Tibial artery (tissue), 4 donors: ENCODE data around the gene RAP1GAP2.

Experiments
- DNase-seq, 2 donors: peaks; one replicate each; pipeline ENCODE4 v3.0.0-alpha.2; 2019
- H3K27ac ChIP-seq, 2 donors: fragments of 200-600 bp; sonication (generic) in 1 of 2; 1 replicate in 1 of 2; 2 replicates in 1 of 2; pipeline ENCODE4 v1.5.1; 2018 to 2019; ENCODE audit warnings: mild to moderate bottlenecking in 1 of 2
- H3K27me3 ChIP-seq, 2 donors: fragments of 200-600 bp; sonication (generic) in 1 of 2; one replicate each; pipeline versions ENCODE4 v1.5.1 to v1.6.0; 2016 to 2019
- H3K36me3 ChIP-seq, 3 donors: fragments of 200-600 bp; sonication (generic) in 2 of 3; one replicate each; pipeline ENCODE4 v1.5.1; 2016 to 2019; ENCODE audit warnings: mild to moderate bottlenecking in 2 of 3
- H3K4me1 ChIP-seq, 4 donors: fragments of 200-600 bp; sonication (generic) in 2 of 4; 1 replicate in 3 of 4; 2 replicates in 1 of 4; pipeline ENCODE4 v1.5.1; 2016 to 2019
- H3K4me3 ChIP-seq, 2 donors: fragments of 200-600 bp; sonication (generic) in 1 of 2; 1 replicate in 1 of 2; 2 replicates in 1 of 2; pipeline ENCODE4 v1.5.1; 2018 to 2019; ENCODE audit warnings: mild to moderate bottlenecking in 2 of 2
- H3K9me3 ChIP-seq, 3 donors: fragments of 200-600 bp; sonication (generic) in 1 of 3; one replicate each; pipeline ENCODE4 v1.5.1; 2016 to 2019
- intact Hi-C: fragments of 100-400 bp; cut with DNase I; formaldehyde crosslinking; loops from one replicate; pipeline ENCODE4 v1.15.0; 2023; ENCODE audit warnings: low total_unique reads
- TF ChIP-seq, protein P1 (sequence below), 2 experiments: fragments of 200-600 bp in 1 of 2; fragments of 450-650 bp in 1 of 2; IDR thresholded peaks; one replicate each; pipeline ENCODE4 v1.5.1; 2017 to 2019; ENCODE audit warnings: antibody characterized with exemption in 2 of 2, mild to moderate bottlenecking in 1 of 2, moderate library complexity in 1 of 2

RAP1GAP2 gene

DNA sequence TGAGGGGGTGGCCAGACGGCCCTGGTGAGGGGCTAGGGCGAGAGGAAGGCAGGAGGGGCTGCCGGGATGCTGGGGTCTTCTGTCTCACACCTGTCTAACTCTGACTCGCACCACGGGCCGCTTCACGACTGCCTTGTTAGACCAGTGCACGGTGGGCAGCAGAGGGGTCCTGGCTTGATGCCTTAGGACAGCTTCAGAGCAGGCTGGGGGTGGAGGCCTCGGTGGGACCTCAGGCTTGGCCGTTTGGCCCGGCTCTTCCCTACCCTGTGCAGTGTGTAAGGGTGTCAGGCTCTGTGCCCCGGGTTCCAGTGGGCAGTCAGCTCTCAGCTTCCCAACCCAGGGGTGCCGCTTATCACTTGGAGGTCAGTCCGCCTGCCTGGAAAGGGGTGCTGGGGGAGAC lies 166.5 kb downstream of the RAP1GAP2 start:
- H3K4me1 ChIP-seq: peaks cover 0 to 4% (median 0%) of the 10 kb centered on the region in 4 donors
- no peaks in the 10 kb centered on the region for H3K9me3 ChIP-seq
- no peak overlapping the region for H3K27ac ChIP-seq
- peak in 1 of 2 donors; percentile 62 for DNase-seq
- H3K36me3 ChIP-seq: peaks cover 0 to 3% (median 0%) of the 10 kb centered on the region in 3 donors
- intact Hi-C loops: no loop called here
- no peak overlapping the region for H3K4me3 ChIP-seq
- H3K27me3 ChIP-seq: no peaks in the 10 kb centered on the region
- TF ChIP-seq, protein P1, sequence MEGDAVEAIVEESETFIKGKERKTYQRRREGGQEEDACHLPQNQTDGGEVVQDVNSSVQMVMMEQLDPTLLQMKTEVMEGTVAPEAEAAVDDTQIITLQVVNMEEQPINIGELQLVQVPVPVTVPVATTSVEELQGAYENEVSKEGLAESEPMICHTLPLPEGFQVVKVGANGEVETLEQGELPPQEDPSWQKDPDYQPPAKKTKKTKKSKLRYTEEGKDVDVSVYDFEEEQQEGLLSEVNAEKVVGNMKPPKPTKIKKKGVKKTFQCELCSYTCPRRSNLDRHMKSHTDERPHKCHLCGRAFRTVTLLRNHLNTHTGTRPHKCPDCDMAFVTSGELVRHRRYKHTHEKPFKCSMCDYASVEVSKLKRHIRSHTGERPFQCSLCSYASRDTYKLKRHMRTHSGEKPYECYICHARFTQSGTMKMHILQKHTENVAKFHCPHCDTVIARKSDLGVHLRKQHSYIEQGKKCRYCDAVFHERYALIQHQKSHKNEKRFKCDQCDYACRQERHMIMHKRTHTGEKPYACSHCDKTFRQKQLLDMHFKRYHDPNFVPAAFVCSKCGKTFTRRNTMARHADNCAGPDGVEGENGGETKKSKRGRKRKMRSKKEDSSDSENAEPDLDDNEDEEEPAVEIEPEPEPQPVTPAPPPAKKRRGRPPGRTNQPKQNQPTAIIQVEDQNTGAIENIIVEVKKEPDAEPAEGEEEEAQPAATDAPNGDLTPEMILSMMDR (IDR thresholded peaks at IDR 0.05): no peak

DNA sequence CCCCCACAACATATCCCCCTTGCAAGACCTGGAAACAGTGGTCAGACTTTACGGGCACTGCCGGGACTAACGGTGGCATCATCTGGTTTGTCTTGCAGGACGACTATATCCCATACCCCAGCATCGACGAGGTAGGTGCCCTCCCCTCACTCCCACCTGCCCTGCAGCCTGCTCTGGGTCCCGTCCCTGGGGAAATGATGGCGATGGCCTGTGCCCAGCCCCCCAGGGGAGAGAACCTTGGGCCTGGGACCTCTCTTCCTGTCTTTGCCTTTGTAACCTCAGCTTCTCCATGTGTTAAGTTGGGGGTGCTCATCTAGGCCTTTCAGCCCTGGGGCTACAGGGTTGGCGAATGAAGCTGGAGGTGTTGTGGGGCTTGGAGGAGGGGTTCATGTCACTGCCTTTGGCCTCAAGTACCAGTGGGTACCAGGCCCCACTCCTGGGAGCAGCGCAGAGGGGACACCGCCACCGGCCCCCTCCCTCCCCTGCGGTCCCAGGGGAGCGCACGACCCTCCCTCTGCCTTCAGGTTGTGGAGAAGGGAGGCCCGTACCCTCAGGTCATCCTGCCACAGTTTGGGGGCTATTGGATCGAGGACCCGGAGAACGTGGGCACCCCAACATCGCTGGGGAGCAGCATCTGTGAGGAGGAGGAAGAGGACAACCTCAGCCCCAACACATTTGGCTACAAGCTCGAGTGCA lies 167.2 kb downstream of the RAP1GAP2 start:
- Histone ChIP-seq H3K36me3 (peaks cover 0 to 3% (median 0%) of the 10 kb centered on the region in 3 donors), H3K4me3 (no peak overlapping the region), H3K9me3 (no peaks in the 10 kb centered on the region), H3K27ac (no peak overlapping the region), H3K4me1 (peaks cover 0 to 4% (median 0%) of the 10 kb centered on the region in 4 donors), H3K27me3 (no peaks in the 10 kb centered on the region)
- DNase-seq: peak in 1 of 2 donors; percentile 39
- TF ChIP-seq, protein P1 (IDR thresholded peaks at IDR 0.05): no peak
- intact Hi-C loops: no loop called here

DNA sequence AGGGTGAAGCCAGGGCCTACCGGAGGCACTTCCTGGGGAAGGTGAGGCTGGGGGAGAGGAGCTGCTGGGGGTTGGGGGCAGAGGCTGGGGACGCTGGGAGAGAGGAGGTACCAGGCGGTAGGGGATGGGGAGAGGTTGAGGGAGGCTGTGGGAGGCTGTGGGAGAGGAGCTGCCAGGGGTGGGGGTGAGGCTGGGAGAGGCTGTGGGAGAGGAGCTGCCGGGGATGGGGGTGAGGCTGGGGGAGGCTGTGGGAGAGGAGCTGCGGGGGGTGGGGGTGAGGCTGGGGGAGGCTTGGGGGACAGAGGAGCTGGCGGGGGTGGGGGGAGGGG lies 167.8 kb downstream of the RAP1GAP2 start:
- Histone ChIP-seq H3K4me3 (no peak overlapping the region), H3K27me3 (no peaks in the 10 kb centered on the region), H3K36me3 (peaks cover 0 to 3% (median 0%) of the 10 kb centered on the region in 3 donors), H3K9me3 (no peaks in the 10 kb centered on the region), H3K4me1 (peaks cover 0 to 4% (median 0%) of the 10 kb centered on the region in 4 donors), H3K27ac (no peak overlapping the region)
- peak in 1 of 2 donors; percentile 50 for DNase-seq
- intact Hi-C loops: no loop called here
- TF ChIP-seq, protein P1 (IDR thresholded peaks at IDR 0.05): no peak

DNA sequence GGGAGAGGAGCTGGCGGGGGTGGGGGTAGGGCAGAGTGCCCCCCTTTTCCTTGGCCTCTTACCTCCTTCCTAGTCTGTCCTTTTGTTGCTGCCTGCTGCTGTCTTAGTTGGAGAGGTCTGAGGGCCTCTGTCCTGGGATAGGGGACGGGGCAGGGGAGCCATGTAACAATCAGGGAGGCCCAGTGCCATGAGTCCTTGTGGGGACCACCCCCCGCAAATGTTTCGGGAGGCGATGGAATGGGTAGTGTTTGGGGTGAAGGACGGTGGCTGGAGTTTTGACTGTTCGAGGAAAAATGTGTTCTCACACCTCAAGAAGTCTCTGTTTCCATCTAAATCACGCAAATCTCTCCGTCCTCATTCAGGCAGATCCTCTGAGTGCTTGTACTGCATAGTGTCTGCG lies 168.1 kb downstream of the RAP1GAP2 start:
- Histone ChIP-seq H3K4me3 (no peak overlapping the region), H3K4me1 (peaks cover 0 to 4% (median 0%) of the 10 kb centered on the region in 4 donors), H3K36me3 (peaks cover 0 to 3% (median 0%) of the 10 kb centered on the region in 3 donors), H3K27ac (no peak overlapping the region), H3K27me3 (no peaks in the 10 kb centered on the region), H3K9me3 (no peaks in the 10 kb centered on the region)
- DNase-seq: peak in 1 of 2 donors; percentile 29
- intact Hi-C loops: no loop called here
- TF ChIP-seq, protein P1 (IDR thresholded peaks at IDR 0.05): no peak

DNA sequence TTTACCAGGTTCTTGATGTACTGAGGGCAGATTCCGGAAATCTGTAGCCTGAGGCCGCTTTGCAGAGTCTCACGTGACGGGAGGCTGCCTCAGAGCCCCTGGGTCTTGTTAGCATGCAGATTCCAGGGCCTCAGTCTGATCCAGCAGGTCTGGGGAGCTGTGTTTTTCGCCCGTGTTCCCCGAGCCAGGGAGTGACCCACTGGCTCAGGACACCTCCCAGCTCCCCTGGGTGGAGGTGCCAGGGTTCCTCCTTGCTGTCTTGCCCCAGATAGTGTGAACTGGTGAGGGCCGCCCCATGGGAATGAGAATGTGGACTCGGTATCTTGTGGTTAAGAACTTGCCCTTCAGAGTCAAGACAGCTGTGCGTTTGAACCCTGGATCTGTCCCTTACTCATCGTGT lies 168.6 kb downstream of the RAP1GAP2 start:
- Histone ChIP-seq H3K4me3 (no peak overlapping the region), H3K4me1 (peaks cover 0 to 4% (median 0%) of the 10 kb centered on the region in 4 donors), H3K27ac (no peak overlapping the region), H3K27me3 (no peaks in the 10 kb centered on the region), H3K36me3 (peaks cover 0 to 3% (median 0%) of the 10 kb centered on the region in 3 donors), H3K9me3 (no peaks in the 10 kb centered on the region)
- TF ChIP-seq, protein P1 (IDR thresholded peaks at IDR 0.05): no peak
- intact Hi-C loops: no loop called here
- peak in 1 of 2 donors; percentile 43 for DNase-seq
